GM19240 (cell line): Measurements from ENCODE around the gene NCOA1.
"Not testable (repeated sequence)": the region's sequence is repeated elsewhere in the genome, so short reads cannot be mapped to it uniquely, and the experiment has no call there.

Experiments used
- DNase-seq: peaks from one replicate; pipeline ENCODE4 v3.0.0; 2011; ENCODE audit warnings: low spot score; ENCODE audit not compliant: insufficient read length

The NCOA1 gene

DNA sequence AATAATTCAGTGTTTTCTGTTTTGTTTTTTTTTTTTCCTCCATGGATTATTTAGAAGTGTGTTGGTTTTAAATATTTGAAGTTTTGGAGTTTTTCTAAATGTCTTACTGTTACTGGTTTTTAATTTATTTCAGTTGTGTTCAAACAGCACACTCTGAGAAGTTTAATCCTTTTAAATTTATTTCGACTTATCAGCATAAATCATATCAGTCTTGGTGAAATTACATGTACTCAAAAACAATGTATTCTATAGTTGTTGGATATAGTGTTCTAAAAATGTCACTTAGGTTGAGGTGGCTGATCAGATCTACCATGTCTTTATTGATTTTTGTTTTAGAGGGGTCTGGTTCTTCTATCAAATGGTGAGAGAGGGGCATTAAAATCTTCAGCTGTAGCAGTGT is 134.7 kb downstream of the NCOA1 start:
- DNase-seq, result no peak

GRCh38 chr2:24626131-24626530 is 135.1 kb downstream of the NCOA1 start:
- no peak for DNase-seq

- no peak for DNase-seq
These were observed 137.7 kb downstream of the NCOA1 start for GRCh38 chr2:24628746-24629145.

DNA sequence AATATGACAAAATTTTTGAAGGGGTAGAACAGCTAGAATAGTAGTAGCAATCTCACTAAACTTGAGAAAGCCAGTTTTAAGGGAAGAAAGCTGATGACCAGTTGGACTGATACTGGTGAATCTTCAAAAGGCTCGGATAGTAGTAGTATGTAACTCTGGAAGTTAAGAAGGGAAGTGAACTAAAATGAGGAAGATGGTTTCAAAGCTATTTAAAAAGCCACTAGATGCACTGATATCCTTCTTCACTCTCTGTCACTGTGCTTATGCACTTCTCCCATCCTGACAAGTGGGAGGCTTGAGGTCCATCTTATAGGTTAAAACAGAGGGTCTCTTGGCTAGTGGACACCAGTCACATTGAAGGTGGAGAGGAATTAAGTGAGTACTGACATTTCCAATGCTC is 141.1 kb downstream of the NCOA1 start:
- DNase-seq, result no peak

DNA sequence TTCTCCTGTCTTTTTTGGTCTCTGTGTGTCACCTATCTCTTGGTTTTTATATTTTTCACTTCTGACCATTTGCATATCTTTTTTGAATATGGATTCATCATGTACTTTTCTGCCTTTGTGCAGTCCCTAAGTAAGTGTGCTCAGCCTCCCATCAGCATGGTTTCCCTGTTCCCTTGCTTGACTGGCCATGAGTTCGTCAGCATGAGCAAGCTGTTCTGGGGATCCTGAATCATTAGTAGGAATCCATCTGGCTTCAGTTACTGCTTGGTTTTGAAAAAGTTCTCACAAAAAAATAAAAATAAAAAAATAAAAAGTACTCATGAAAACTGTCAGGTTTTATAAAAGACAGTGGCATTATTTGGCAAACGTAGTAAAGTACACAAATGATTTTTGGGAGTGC is 144.1 kb downstream of the NCOA1 start:
- DNase-seq, result no peak

- DNase-seq, result no peak
These were observed 147.5 kb downstream of the NCOA1 start for GRCh38 chr2:24638568-24638967.

GRCh38 chr2:24642351-24642750 is 151.3 kb downstream of the NCOA1 start:
- no peak for DNase-seq

DNA sequence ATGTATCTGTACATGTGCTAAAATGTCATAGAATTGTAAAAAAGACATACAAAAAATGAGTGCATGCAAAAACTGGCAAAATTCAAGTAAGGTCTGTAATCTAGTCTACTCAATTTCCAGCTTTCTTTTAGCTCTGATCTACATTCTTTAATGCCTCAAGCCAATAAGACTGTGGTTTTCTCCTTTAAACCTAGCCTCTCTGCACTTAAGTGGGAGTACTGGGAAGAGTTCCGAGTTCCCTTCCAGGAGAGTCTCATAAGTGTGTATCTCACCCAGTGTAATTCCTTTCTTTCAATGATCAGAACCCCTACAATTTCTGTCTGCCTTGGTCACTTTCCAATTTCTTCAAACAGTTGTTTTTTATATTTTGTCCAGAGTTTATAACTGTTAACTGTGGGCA is 152.0 kb downstream of the NCOA1 start:
- no peak for DNase-seq

DNA sequence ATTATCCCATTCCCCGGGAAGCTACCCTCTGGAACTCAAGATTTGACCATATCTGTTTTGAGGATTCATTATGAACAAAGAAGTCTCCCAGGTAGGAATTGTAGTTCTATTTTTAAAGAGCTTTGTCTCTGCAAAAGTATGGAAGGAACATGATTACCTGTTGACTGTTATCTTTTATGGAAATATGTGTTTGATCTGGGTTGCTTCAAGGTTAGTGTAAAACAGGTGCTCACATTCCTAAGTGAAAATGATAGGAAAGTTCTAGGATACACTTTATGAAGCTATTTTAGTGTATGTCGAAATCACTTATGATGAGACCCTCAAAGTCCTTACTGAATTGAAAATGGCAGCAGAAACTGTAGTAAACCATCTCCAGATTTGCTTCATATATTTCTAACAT is 153.0 kb downstream of the NCOA1 start:
- no peak for DNase-seq

GRCh38 chr2:24650997-24651642 is 160.1 kb downstream of the NCOA1 start:
- no peak for DNase-seq

- no peak for DNase-seq
These were observed 160.6 kb downstream of the NCOA1 start for GRCh38 chr2:24651643-24652003.

DNA sequence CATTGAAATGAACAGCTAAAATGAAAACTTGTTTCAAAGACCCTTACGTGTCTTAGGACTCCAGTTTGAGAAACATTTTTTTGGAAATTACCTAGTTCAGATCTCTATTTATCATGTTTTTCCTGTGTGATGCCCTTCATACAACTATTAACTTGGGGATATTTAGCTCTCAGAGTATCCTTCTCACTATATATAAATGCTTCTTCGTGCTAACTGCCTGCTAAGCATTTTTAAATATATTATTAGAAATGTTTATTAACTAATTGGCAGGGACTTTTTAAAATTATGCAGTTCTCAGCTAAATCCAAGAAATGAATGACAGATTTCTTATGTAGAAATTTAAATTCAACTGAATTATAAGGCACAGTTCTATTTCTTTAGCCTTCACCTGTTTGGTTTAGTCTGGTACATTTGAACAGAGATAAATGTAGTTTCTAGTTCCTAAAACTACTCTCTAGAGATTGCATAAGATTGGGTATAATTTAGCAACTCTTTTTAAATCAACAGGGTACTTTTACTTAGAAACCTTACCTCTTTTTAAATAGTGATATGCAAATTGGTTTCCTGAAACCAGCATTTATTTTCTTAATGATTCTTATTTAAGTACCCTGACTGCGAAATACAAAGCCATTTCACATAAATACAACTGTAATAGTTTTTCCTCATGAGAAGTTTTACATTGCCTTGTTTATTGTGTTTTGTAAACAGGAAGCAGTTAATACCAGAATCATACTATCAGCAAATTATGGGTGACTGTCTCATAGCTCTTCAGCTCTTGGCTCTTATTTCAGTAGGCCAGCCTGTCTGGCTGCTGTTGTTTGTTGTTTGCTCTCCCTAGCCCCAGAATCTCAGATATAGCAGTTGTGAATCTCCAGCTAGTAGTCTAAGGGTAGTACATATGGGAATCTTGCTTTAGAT is 161.5 kb downstream of the NCOA1 start:
- no peak for DNase-seq

GRCh38 chr2:24657818-24658217 is 166.8 kb downstream of the NCOA1 start:
- DNase-seq, result no peak

- no peak for DNase-seq
These were observed 167.6 kb downstream of the NCOA1 start for GRCh38 chr2:24658531-24659202.

GRCh38 chr2:24659862-24660261 is 168.8 kb downstream of the NCOA1 start:
- no peak for DNase-seq

DNA sequence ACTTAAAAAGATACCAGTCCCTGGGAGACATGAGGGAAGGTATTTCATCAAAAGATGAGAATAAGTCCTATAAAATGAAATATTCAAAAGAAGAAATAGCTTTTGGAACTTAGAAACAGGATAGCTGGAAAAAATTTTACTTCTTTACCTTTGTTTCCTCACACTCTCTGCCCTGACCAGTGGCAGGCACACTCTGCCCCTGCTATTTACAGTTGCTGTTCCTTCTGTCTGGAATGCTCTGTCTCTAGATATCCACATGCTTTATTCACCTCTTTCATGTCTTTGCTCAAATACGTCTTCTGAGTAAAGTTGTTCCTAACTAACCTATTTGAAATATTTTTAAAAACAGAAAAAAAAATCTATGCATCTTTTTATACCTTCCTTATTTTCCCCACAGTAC is 176.5 kb downstream of the NCOA1 start:
- no peak for DNase-seq

GRCh38 chr2:24671230-24671629 is 180.2 kb downstream of the NCOA1 start:
- no peak for DNase-seq

- DNase-seq, result no peak
These were observed 181.5 kb downstream of the NCOA1 start for GRCh38 chr2:24672589-24672988.

DNA sequence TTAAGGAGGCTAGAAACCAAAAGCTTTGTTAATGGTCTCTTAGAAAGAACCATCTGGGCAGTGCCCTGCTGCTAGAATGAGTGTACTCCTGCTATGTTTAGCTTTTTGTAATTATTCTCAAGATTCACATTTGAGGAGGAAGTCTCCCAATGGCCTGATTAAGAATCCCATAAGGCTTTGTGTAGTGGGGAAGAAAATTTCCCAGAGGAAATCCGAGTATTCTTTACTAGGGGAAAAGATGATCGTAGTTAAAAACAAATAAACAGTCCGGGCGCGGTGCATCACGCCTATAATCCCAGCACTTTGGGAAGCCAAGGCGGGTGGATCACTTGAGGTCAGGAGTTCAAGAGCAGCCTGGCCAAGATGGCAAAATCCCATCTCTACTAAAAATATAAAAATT is 184.3 kb downstream of the NCOA1 start:
- no peak for DNase-seq

DNA sequence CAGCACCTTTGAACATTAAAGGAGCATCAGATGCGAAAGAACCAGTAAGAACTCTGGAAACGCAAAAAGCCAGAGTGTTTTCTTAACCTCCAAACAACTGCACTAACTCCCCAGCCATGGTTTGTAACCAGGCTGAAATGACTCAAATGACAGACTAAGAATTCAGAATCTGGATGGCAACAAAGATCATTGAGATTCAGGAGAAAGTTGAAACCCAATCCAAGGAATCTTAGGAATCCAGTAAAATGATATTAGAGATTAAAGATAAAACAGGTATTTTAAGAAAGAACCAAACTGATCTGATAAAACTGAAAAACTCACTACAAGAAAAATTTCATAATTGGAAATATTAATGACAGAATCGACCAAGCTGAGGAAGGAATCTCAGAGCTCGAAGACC is 185.4 kb downstream of the NCOA1 start:
- DNase-seq, result no peak

DNA sequence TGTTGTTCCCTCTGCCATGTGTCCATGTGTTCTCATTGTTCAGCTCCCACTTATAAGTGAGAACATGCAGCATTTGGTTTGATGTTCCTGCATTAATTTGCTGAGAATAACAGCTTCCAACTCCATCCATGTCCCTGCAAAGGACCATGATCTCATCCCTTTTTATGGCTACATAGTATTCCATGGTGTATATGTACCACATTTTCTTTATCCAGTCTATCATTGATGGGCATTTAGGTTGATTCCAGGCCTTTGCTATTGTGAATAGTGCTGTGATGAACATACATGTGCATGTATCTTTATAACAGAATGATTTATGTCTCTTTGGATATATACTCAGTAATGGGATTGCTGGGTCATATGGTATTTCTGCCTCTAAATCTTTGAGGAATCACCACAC is 187.0 kb downstream of the NCOA1 start:
- DNase-seq, result not testable (repeated sequence)

- DNase-seq, result no peak
These were observed 189.1 kb downstream of the NCOA1 start for GRCh38 chr2:24680196-24680595.
